K562 (cell line): ENCODE measurements around the gene PUM1. TPM values are rescaled to one million over a fixed set of nuclear protein-coding genes. Genes with fewer than 3 reads are reported as not detected.

Experiments used
- ATAC-seq: fragments of 200-7000 bp; cut with Tn5 transposase; 3 replicates; pipeline ENCODE4 v1.9.1; 2020; ENCODE audit warnings: moderate library complexity
- BruUV-seq: library from RNA; stranded (reverse); fragments of 400-500 nt; replicated peaks from 2 replicates; lab custom pipeline; 2021; lab: Mats Ljungman, UMichigan
- CTCF ChIA-PET: fragments of 300-600 bp; formaldehyde crosslinking; extraction: SDS; loops from one replicate; lab custom pipeline; 2021; ENCODE audit warnings: low intra/inter-chr PET ratio; lab: Yijun Ruan, JAX
- POLR2A ChIA-PET: fragments of 300-600, 350-650 bp; sonication (Branson Sonifier 250); formaldehyde crosslinking; extraction: SDS; loops from one replicate; lab custom pipeline; 2021; ENCODE audit warnings: antibody characterized with exemption, inconsistent platforms; lab: Yijun Ruan, JAX
- DNase-seq, 4 experiments: peaks; one replicate each; pipeline versions ENCODE4 v3.0.0 to v3.0.0-alpha.2; 2011 to 2018; ENCODE audit warnings: low spot score in 3 of 4, mixed read lengths in 3 of 4; ENCODE audit errors: extremely low read depth in 1 of 4
- FAIRE-seq: peaks from 2 replicates; lab custom pipeline; 2011; peaks lifted over from hg19 to GRCh38; lab: Jason Lieb, UNC
- H2AFZ ChIP-seq: 2 replicates; pipeline ENCODE4 v1.6.0; 2011; ENCODE audit warnings: low read depth, low read length, control low read depth, inconsistent platforms
- H3K27ac ChIP-seq: fragments of 200-600 bp; 3 replicates; pipeline ENCODE4 v1.8.0; 2011; ENCODE audit warnings: low read depth, mild to moderate bottlenecking, control low read depth, inconsistent platforms, low read length, moderate library complexity, mixed read lengths; ENCODE audit errors: extremely low read depth
- H3K27me3 ChIP-seq, 2 experiments: fragments of 300-600 bp in 1 of 2; 2 replicates in 1 of 2; 3 replicates in 1 of 2; pipeline versions ENCODE4 v1.6.0 to v1.8.0; 2011; ENCODE audit warnings: inconsistent platforms in 2 of 2, low read length in 2 of 2, mild to moderate bottlenecking in 1 of 2, mixed read lengths in 1 of 2, moderate library complexity in 1 of 2; ENCODE audit not compliant: control insufficient read depth in 2 of 2, insufficient read depth in 2 of 2
- H3K36me3 ChIP-seq: fragments of 300-600 bp; 3 replicates; pipeline ENCODE4 v1.8.0; 2011; ENCODE audit warnings: mild to moderate bottlenecking, low read length, inconsistent platforms; ENCODE audit not compliant: control insufficient read depth, insufficient read depth
- H3K4me1 ChIP-seq, 2 experiments: fragments of 200-600 bp in 1 of 2; replicated peaks in 1 of 2; 2 replicates in 1 of 2; 3 replicates in 1 of 2; pipeline versions ENCODE4 v1.5.1 to v1.8.0; 2011; ENCODE audit warnings: inconsistent platforms in 2 of 2, low read length in 2 of 2, mild to moderate bottlenecking in 1 of 2, mixed read lengths in 1 of 2, moderate library complexity in 1 of 2; ENCODE audit not compliant: control insufficient read depth in 2 of 2, insufficient read depth in 2 of 2
- H3K4me2 ChIP-seq: 2 replicates; pipeline ENCODE4 v1.6.1; 2011; ENCODE audit warnings: low read length, control low read depth, inconsistent platforms, mixed read lengths; ENCODE audit not compliant: insufficient read depth
- H3K4me3 ChIP-seq: fragments of 200-600 bp; sonication (generic), shearing (Covaris generic); 2 replicates; pipeline ENCODE4 v1.5.1; 2016; ENCODE audit warnings: control low read depth, inconsistent platforms
- H3K79me2 ChIP-seq: fragments of 200-600 bp; 3 replicates; pipeline ENCODE4 v1.8.0; 2011; ENCODE audit warnings: low read length, inconsistent platforms; ENCODE audit not compliant: control insufficient read depth, insufficient read depth
- H3K9ac ChIP-seq, 2 experiments: 2 replicates each; pipeline versions ENCODE4 v1.6.0 to v1.6.1; 2011; ENCODE audit warnings: low read depth in 2 of 2, low read length in 2 of 2, control low read depth in 1 of 2, inconsistent platforms in 1 of 2, mild to moderate bottlenecking in 1 of 2, mixed read lengths in 1 of 2; ENCODE audit not compliant: insufficient read depth in 1 of 2
- H3K9me1 ChIP-seq: one replicate; pipeline ENCODE4 v1.6.0; 2011; ENCODE audit warnings: inconsistent platforms, mild to moderate bottlenecking, low read length, moderate library complexity; ENCODE audit not compliant: control insufficient read depth, insufficient read depth
- H3K9me3 ChIP-seq: replicated peaks from 2 replicates; pipeline ENCODE4 v1.5.1; 2011; ENCODE audit warnings: low read depth, low read length, inconsistent platforms; ENCODE audit not compliant: control insufficient read depth, insufficient read depth
- H4K20me1 ChIP-seq: replicated peaks from 2 replicates; pipeline ENCODE4 v1.6.1; 2011; ENCODE audit warnings: low read length, inconsistent platforms, mixed read lengths; ENCODE audit not compliant: control insufficient read depth, insufficient read depth
- AFF4 ChIP-seq: sonication (generic); formaldehyde crosslinking; IDR thresholded peaks from 2 replicates; pipeline ENCODE4 v1.8.0; 2023; ENCODE audit warnings: mild to moderate bottlenecking, missing genetic modification reagents
- C11orf30 ChIP-seq: fragments of 450-650 bp; IDR thresholded peaks from 2 replicates; pipeline ENCODE4 v1.6.1; 2016; ENCODE audit warnings: low read depth, mild to moderate bottlenecking
- DACH1 ChIP-seq: fragments of 450-650 bp; IDR thresholded peaks from 2 replicates; pipeline ENCODE4 v1.6.1; 2018; ENCODE audit not compliant: partially characterized antibody
- EP400 ChIP-seq: fragments of 450-650 bp; IDR thresholded peaks from 2 replicates; pipeline ENCODE4 v1.6.1; 2017; ENCODE audit warnings: antibody characterized with exemption, mild to moderate bottlenecking, moderate library complexity
- FOSL1 ChIP-seq: fragments of 200-800 bp; sonication (Bioruptor generic); conservative IDR thresholded peaks from 2 replicates; pipeline ENCODE4 v1.6.1; 2016; ENCODE audit warnings: missing genetic modification characterization, missing compliant biosample characterization
- MEF2A ChIP-seq: IDR thresholded peaks from 2 replicates; pipeline ENCODE4 v1.6.1; 2011; ENCODE audit warnings: low read depth, mild to moderate bottlenecking, low read length, moderate library complexity; ENCODE audit not compliant: control insufficient read depth
- MTA2 ChIP-seq: fragments of 450-650 bp; IDR thresholded peaks from 2 replicates; pipeline ENCODE4 v1.6.1; 2016; ENCODE audit warnings: low read depth
- NFIC ChIP-seq: fragments of 450-650 bp; IDR thresholded peaks from 2 replicates; pipeline ENCODE4 v1.6.1; 2017; ENCODE audit warnings: mild to moderate bottlenecking, inconsistent platforms
- PCBP2 ChIP-seq: fragments of 200-400 bp; formaldehyde crosslinking; IDR thresholded peaks from 2 replicates; pipeline ENCODE4 v1.6.1; 2018; ENCODE audit warnings: low read length, low read depth, mild to moderate bottlenecking, moderate library complexity; ENCODE audit not compliant: poor library complexity, severe bottlenecking
- POLR2B ChIP-seq: fragments of 450-650 bp; IDR thresholded peaks from 2 replicates; pipeline ENCODE4 v1.6.1; 2018; ENCODE audit warnings: low read depth; ENCODE audit not compliant: partially characterized antibody
- TEAD4 ChIP-seq, 2 experiments: sonication (generic) in 1 of 2; formaldehyde crosslinking in 1 of 2; IDR thresholded peaks; 2 replicates each; pipeline versions ENCODE4 v1.6.1 to v1.8.0; 2012 to 2022; ENCODE audit warnings: borderline replicate concordance in 1 of 2, inconsistent platforms in 1 of 2, low read length in 1 of 2, mild to moderate bottlenecking in 1 of 2, missing genetic modification reagents in 1 of 2
- YY1 ChIP-seq, 3 experiments: IDR thresholded peaks; 2 replicates each; pipeline ENCODE4 v1.6.1; 2011; ENCODE audit warnings: low read length in 2 of 3, mild to moderate bottlenecking in 2 of 3, moderate library complexity in 2 of 3, borderline replicate concordance in 1 of 3, control low read depth in 1 of 3, low read depth in 1 of 3; ENCODE audit not compliant: insufficient read depth in 3 of 3, insufficient replicate concordance in 2 of 3, control insufficient read depth in 1 of 3, insufficient read length in 1 of 3; ENCODE audit errors: extremely low read depth in 1 of 3
- ZBTB17 ChIP-seq: fragments of 450-650 bp; formaldehyde crosslinking; IDR thresholded peaks from 2 replicates; pipeline ENCODE4 v1.4.0; 2020; ENCODE audit warnings: mild to moderate bottlenecking
- ZBTB2 ChIP-seq: fragments of 450-650 bp; IDR thresholded peaks from 2 replicates; pipeline ENCODE4 v1.6.1; 2016; ENCODE audit warnings: antibody characterized with exemption
- ZBTB7A ChIP-seq: IDR thresholded peaks from 2 replicates; pipeline ENCODE4 v1.6.1; 2011; ENCODE audit warnings: low read depth, mild to moderate bottlenecking, low read length, moderate library complexity, borderline replicate concordance; ENCODE audit not compliant: control insufficient read depth
- ZNF696 ChIP-seq: fragments of 250-450 bp; sonication (Bioruptor Pico); conservative IDR thresholded peaks from 2 replicates; pipeline ENCODE4 v1.4.0; 2020; ENCODE audit warnings: mild to moderate bottlenecking, moderate library complexity
- WGBS: fragments of 100-300 bp; shearing (Covaris generic); methylation state at CpG from one replicate; pipeline ENCODE4 v1.1.6; 2016; ENCODE audit warnings: low coverage, mixed read lengths; ENCODE audit not compliant: insufficient coverage; ENCODE audit errors: missing lambda C conversion rate; 5-methylcytosine and 5-hydroxymethylcytosine counted together
- in situ Hi-C: fragments of 300-500 bp; cut with MboI; formaldehyde crosslinking; loops from 4 replicates; pipeline ENCODE4 v1.15.0; 2018; ENCODE audit warnings: inconsistent platforms, mixed read lengths
- intact Hi-C: fragments of 100-400 bp; cut with micrococcal nuclease; formaldehyde crosslinking; loops from 2 replicates; pipeline ENCODE4 v1.14.2; 2022
- polyA plus RNA-seq, 8 experiments: library from polyadenylated mRNA; depleted of rRNA in 4 of 8; stranded (reverse) in 5 of 8; unstranded in 3 of 8; fragments of >200 nt; fragmentation: Nextera tagmentation in 2 of 8; fragmentation: Illumina TruSeq in 1 of 8; extraction: Ambion mirVana in 2 of 8; extraction: Trizol in 1 of 8; gene quantifications; 2 replicates each; pipeline versions ENCODE4 v1.2.1 to v1.2.3, GENCODE V29; 2011 to 2014; ENCODE audit warnings: inconsistent platforms in 1 of 8, missing spikeins in 1 of 8
- total RNA-seq, 7 experiments: library from RNA; depleted of rRNA in 6 of 7; stranded (reverse); fragments of >200 nt in 6 of 7; fragmentation: Illumina TruSeq in 2 of 7; extraction: Trizol in 2 of 7; gene quantifications; 2 replicates each; pipeline versions ENCODE4 v1.2.1 to v1.2.3, GENCODE V29; 2011 to 2021; ENCODE audit warnings: low replicate concordance in 1 of 7

The PUM1 gene
- total and polyA plus RNA-seq, 9 of the 15 experiments (the other 6 are each of a cell fraction or from before 2014, with no cell fraction given) = 37.7 to 104 (median 55.7) TPM

- ChIA-PET CTCF (no interaction called here), POLR2A (interaction anchor here (1.0 to 1.2 kb wide), 2 partner anchors 9 to 99 kb away, joined by 3 to 6 read pairs; partner anchors contain the start of gene PUM1)
- FAIRE-seq = peak; percentile 46
- no peaks in the 10 kb centered on the region for H3K9me1 ChIP-seq
- no TSS peak for BruUV-seq
- no peaks in the 10 kb centered on the region for H4K20me1 ChIP-seq
- in situ Hi-C loops = no loop called here
- peaks cover 57% of the 10 kb centered on the region for H3K79me2 ChIP-seq
- no peak overlapping the region for H3K4me2 ChIP-seq
- H2AFZ ChIP-seq = no peak overlapping the region
- H3K36me3 ChIP-seq = peaks cover 99% of the 10 kb centered on the region
- H3K27ac ChIP-seq = peak overlapping the region; percentile 24; the same call in 1 of the 3 replicates
- no peaks in the 10 kb centered on the region for H3K27me3 ChIP-seq
- no peak overlapping the region for H3K4me3 ChIP-seq
- DNase-seq = peak in 3 of 4 experiments; percentile 27 to 51 (median 28)
- H3K9me3 ChIP-seq = no peaks in the 10 kb centered on the region
- H3K4me1 ChIP-seq = no peaks in the 10 kb centered on the region; a peak in 1 of 5 replicates
- WGBS = 84% methylated on average over 8 of the region's 8 CpGs
- no peak overlapping the region for H3K9ac ChIP-seq
- ATAC-seq = peak; percentile 54
- intact Hi-C loops = no loop called here
- peak; percentile 90 for TF ChIP-seq NFIC
- peak; percentile 21; the same call in 1 of the 2 replicates for TF ChIP-seq C11orf30
- TF ChIP-seq ZNF696 = no peak
- TF ChIP-seq EP400 = 0 out of 2 replicates have a peak, but pooled peaks have one; percentile 6
- no peak for TF ChIP-seq ZBTB17 (CRISPR knock-in tag)
- no peak for TF ChIP-seq MEF2A
- peak; percentile 50 for TF ChIP-seq FOSL1
- no peak for TF ChIP-seq PCBP2
- no peak for TF ChIP-seq POLR2B
- TF ChIP-seq TEAD4 (IDR thresholded peaks at IDR 0.05; ENCODE audit: low read length) = 0 out of 2 replicates have a peak, but pooled peaks have one; percentile 24
- TF ChIP-seq TEAD4 (CRISPR knock-in tag; IDR thresholded peaks at IDR 0.05; ENCODE audit: borderline replicate concordance) = no peak
- 0 out of 2 replicates have a peak, but pooled peaks have one; percentile 27 for TF ChIP-seq ZBTB2
- peak in 1 of 3 experiments; percentile 45 for TF ChIP-seq YY1 (IDR thresholded peaks at IDR 0.05; ENCODE audit: borderline replicate concordance in 1 of 3, control insufficient read depth in 1 of 3, extremely low read depth in 1 of 3, insufficient read depth in 3 of 3, insufficient read length in 1 of 3, insufficient replicate concordance in 2 of 3, low read depth in 1 of 3, low read length in 2 of 3)
- TF ChIP-seq DACH1 = peak; percentile 25
- TF ChIP-seq ZBTB7A = 0 out of 2 replicates have a peak, but pooled peaks have one; percentile 24
- TF ChIP-seq AFF4 (CRISPR knock-in tag) = no peak
- TF ChIP-seq MTA2 = no peak
Measured at GRCh38 chr1:30966690-30967369, 98.7 kb downstream of the PUM1 start.
